Activated CD4-positive, alpha-beta T cell treated with anti-CD3 and anti-CD28 coated beads, Interleukin-2, amount 50 U/mL, for 48 hours (primary cell): ENCODE results near the gene EXOC4.
"Not testable (repeated sequence)": the region's sequence is repeated elsewhere in the genome, so short reads cannot be mapped to it uniquely, and the experiment has no call there.

Experiments used
- DNase-seq, 2 experiments: peaks; one replicate each; pipeline ENCODE4 v3.0.0-alpha.2; 2020

EXOC4 gene

GRCh38 chr7:133641436-133641835, 388.6 kb downstream of the EXOC4 start:
- DNase-seq, result no peak

DNA sequence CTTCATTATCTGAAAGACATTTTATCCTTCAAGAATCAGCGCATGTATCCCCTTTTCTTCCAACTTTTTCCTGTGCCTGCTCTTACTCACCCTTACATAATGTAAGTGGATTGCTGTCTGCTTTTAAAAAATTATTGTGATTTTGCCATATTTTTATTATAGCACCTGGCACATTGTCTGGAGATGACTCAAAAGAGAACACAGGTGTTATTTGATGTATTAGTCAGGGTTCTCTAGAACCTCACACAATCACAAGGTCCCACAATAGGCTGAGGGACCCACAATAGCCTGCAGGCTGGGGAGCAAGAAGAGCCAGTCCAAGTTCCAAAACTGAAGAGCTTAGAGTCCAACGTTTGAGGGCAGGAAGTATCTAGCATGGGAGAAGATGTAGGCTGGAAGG, 390.0 kb downstream of the EXOC4 start:
- DNase-seq, result no peak

- not testable (repeated sequence) for DNase-seq
Measured at GRCh38 chr7:133643652-133644051, 390.8 kb downstream of the EXOC4 start.

- no peak for DNase-seq
Measured at GRCh38 chr7:133645884-133646391, 393.1 kb downstream of the EXOC4 start.

- no peak for DNase-seq
Measured at GRCh38 chr7:133646472-133647315, 393.8 kb downstream of the EXOC4 start.

DNA sequence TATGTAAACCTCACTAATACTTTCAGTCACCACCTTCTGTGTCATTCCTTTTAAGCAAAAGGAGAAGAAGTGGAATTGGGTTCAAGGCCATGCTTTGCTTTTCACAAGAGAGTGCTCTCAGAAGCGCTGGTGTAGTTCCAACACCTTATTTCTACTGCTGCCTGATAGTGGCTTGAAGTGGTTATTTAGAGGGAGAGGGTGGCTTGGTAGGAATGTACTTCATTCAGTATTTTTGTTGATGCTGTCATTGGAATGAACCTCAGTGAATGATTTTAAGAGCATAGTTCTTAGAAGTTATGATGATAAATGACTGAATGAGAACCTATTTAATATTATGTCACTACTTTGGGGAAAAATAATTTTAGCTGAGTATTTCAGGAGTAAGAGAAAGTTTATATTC, 396.7 kb downstream of the EXOC4 start:
- no peak for DNase-seq

GRCh38 chr7:133650069-133650468, 397.2 kb downstream of the EXOC4 start:
- no peak for DNase-seq

GRCh38 chr7:133650487-133651300, 397.8 kb downstream of the EXOC4 start:
- no peak for DNase-seq

DNA sequence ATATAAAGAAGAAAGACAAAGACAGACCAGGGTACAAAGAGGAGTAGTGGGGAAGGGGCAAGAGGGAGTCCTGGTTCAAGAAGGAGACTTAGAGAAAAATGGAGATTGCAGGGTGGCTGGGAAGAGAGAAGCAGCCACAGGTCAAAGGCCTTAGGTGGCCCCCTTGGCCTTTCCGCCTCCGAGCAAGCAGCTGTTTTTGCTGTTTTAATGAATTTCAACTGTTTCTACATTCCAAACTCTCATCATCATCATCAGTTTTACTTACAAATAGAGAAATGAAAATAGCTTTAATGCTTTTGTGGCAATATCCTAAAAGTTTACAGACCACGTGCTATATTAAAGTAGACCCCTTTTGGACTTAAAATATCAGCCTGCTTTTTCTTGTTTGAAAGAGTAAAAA, 399.7 kb downstream of the EXOC4 start:
- no peak for DNase-seq

- DNase-seq, result no peak
Measured at GRCh38 chr7:133654547-133654946, 401.7 kb downstream of the EXOC4 start.

DNA sequence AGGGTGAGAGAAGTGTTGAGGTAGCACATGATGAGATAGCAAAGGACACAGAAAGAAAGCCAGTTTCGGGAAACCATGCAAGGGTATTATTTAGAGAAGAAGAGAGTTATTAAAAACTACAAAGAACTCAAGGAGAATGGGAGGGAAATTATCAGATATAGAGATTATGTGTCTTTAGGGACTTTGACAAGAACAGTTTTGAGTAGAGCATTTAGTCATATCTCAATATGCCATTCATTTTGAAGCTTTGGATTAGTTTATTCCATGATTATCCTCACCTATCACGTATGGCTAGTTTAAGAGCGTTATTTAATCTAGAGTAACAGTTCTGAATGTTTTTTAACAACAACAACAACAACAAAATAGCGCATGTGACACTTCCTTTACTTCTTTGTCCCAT, 409.4 kb downstream of the EXOC4 start:
- DNase-seq, result no peak

- no peak for DNase-seq
Measured at GRCh38 chr7:133662830-133663229, 410.0 kb downstream of the EXOC4 start.

GRCh38 chr7:133664528-133664927, 411.6 kb downstream of the EXOC4 start:
- DNase-seq, result no peak

DNA sequence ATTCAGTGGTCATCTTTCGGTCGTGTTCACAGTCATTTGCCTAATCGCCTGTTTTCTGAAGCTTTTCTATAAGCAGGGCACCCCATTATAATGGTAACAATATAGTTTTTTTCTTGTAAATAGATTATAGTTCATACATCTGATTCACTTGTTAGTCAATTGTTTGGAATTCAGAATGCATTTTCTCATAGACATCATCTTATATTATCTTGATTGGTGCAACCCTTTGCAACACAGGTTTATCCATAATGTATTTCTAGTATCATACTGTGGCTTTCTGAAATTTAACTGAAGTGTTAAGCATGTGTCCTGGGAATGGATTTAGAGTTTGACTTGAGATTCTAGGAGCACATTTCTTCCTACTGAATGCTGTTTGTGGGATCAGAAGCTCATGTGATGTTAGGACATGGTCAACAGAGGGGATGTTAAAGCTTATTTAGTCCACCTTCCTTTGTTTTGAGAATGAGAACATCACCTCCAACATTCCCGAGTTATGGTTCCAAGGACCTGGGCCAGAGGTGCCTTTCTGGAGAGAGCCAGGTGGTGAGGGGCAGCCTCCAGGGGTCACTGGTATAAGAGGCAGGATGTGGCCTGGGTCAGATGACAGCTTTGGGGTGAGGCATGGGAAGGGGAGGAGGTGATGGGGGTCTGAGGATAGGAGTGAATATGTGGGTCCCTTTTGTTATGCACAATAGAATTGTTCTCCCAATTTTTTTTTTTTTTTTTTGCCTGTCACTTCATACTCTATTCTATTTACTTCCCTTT, 415.6 kb downstream of the EXOC4 start:
- DNase-seq, result no peak

DNA sequence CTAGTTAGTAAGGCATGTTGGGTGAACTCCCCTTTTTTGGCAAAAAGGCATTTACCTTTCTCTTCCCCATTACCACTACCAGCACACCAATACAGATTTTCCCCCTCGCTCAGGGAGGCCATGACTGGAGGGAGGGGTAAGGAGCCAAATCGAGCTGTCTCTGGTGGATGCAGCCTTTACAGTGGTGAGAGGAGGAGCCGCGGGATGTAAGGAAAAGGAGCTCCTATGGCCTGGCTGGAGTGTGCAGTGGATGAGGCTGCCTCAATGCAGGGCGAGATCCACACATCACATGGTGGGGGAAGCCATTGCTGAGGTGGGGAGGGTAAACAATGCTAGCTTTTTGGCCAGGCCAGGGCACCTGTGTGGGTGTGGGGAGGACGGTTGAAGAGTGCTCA, 416.2 kb downstream of the EXOC4 start:
- no peak for DNase-seq

- no peak for DNase-seq
Measured at GRCh38 chr7:133670250-133670649, 417.4 kb downstream of the EXOC4 start.

DNA sequence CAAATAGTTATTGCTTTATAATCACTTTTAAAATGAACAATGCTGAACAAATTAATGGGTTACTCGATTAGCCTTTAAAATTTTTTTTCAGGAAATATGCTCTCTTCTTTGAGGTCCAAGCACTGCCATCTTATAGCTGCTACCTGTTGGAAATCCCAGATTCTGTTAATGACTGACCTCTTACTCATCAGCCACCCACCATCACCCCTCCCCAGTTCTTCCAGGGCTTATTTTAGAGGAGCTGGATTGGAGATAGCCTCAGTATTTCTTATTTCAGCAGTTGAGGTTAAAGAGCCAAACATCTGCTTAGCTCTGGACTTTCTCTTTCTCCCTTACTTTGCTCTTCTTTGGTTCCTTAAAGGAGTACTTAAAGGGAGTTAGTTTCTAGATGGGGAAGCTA, 420.0 kb downstream of the EXOC4 start:
- DNase-seq, result no peak

DNA sequence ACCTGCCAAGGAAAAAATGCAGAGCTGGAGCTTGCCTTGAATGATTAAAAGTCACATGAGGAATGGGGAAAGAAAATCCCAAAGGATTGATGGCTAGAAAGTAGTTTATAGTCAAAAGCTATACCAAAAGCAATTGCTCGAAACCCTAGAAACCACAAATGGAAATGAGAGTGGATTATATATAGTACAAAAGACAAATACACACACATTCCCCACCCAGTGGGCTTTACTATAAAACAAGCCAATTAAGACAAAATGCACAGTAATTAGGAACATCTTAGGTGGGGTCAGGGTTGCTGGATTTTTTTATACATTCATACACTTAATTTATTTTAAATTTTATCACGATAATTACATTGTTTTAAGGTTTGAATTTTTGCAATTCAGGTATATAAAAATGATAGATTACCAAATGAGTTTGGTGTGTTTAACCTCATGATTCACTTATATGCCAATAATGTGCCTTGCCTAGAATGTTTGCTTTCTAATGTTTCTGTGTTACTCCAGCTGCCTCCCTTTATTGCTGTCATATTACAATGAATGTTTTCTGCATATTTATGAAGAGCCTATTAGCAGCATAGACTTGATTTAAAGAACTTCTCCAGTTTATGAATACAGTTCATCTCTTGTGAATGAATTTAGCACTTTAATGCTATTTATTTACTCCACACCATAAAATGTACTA, 421.3 kb downstream of the EXOC4 start:
- no peak for DNase-seq

- DNase-seq, result no peak
Measured at GRCh38 chr7:133675510-133676218, 422.8 kb downstream of the EXOC4 start.

DNA sequence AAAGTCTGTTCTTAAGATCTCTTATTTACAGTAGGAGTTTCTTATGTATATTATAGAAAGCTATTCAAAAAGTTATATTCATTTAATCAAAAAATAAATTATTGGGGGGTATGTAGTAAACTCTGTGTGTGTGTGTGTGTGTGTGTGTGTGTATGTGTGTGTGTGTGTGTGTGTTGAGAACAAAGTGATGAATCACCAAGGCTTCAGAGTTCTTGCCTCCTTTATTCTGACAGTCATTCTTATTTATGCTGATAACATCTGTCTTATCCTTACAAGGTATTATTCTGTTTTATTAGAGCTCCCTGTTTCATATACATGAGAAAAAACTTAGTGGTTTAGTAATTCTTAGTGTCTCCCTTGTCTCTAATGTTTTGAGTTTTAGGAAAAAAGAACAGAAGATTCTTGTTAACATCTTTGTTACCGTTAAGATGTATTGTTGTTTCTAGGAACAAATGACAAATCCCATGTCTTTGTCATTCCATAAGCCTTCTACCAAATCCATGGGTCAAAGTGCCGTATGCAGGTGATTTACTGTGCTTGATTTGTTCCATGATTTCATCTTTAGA, 424.0 kb downstream of the EXOC4 start:
- no peak for DNase-seq

DNA sequence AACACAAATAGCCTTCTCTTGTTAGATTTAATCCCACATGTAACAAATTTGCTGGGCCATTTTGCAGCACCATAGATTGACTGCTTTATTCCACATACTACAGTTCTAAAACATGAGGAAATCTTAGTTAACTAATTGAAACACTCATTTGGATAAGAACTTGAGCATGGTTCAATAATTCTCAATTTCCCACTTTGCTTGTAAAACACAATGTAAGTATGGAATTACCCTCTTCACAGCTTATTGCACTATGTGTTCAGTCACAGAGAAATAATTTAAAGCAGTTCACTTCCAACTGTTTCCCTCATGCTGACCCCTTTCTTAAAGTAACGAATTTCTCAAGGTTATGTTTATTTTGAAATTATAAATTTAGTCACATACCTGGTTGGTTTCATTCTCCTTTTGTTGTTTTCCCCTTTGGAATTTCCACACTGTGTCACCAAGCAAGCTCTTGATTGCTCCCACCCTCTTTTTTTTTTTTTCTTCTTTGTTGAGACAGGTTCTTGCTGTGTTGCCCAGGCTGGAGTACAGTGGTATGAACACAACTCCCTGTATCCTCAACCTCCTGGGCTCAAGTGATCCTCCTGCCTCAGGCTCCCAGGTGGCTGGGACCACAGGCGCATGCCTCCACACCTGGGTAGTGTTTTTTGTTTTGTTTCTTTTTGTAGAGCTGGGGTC, 425.4 kb downstream of the EXOC4 start:
- no peak for DNase-seq
